AG10803 (cell line): ENCODE measurements around the gene ABHD16A.

Source experiments
- DNase-seq: peaks from one replicate; pipeline ENCODE4 v3.0.0; 2010; ENCODE audit warnings: low read depth
- H3K4me3 ChIP-seq: 2 replicates; pipeline ENCODE4 v1.5.1; 2011; ENCODE audit warnings: mild to moderate bottlenecking, low read length, control low read depth
- CTCF ChIP-seq: conservative IDR thresholded peaks from 2 replicates; pipeline ENCODE4 v1.5.1; 2011; ENCODE audit warnings: mild to moderate bottlenecking, low read length, control low read depth, inconsistent platforms

ABHD16A gene

GRCh38 chr6:31639043-31639442, 64.1 kb downstream of the ABHD16A start:
- no peak overlapping the region for H3K4me3 ChIP-seq
- DNase-seq = no peak
- no peak for TF ChIP-seq CTCF
